Measurements from ENCODE around the gene DPP6. TPM values are rescaled to one million over a fixed set of nuclear protein-coding genes. Genes with fewer than 3 reads are reported as not detected.
"Not testable (repeated sequence)": the region's sequence is repeated elsewhere in the genome, so short reads cannot be mapped to it uniquely, and the experiment has no call there.

Gene DPP6
- not detected for polyA plus RNA-seq (2013, experiment 1 of 2; ENCODE audit: insufficient read length)
- polyA plus RNA-seq (2013, experiment 2 of 2; ENCODE audit: insufficient read length): 0.57 TPM

- not testable (repeated sequence) for DNase-seq
Observed at GRCh38 chr7:154051643-154052529, at the start of gene DPP6. DPP6 (plus strand) TSS chr7:154052398.

GRCh38 chr7:154009423-154009911 is 42.7 kb upstream of the DPP6 start:
- not testable (repeated sequence) for DNase-seq

GRCh38 chr7:154010726-154011568 is 41.3 kb upstream of the DPP6 start:
- DNase-seq: not testable (repeated sequence)

GRCh38 chr7:154012800-154013199 is 39.4 kb upstream of the DPP6 start:
- not testable (repeated sequence) for DNase-seq

- DNase-seq: not testable (repeated sequence)
Observed at GRCh38 chr7:154015636-154016035, 36.6 kb upstream of the DPP6 start.

- not testable (repeated sequence) for DNase-seq
Observed at GRCh38 chr7:154018354-154018753, 33.8 kb upstream of the DPP6 start.

GRCh38 chr7:154027805-154028204 is 24.4 kb upstream of the DPP6 start:
- DNase-seq: not testable (repeated sequence)

GRCh38 chr7:154030476-154031080 is 21.6 kb upstream of the DPP6 start:
- DNase-seq: not testable (repeated sequence)

- DNase-seq: not testable (repeated sequence)
Observed at GRCh38 chr7:154039466-154040165, 12.6 kb upstream of the DPP6 start.

- DNase-seq: not testable (repeated sequence)
Observed at GRCh38 chr7:154050394-154050793, 1.8 kb upstream of the DPP6 start.

- not testable (repeated sequence) for DNase-seq
Observed at GRCh38 chr7:154051006-154051642, 1.1 kb upstream of the DPP6 start.

- DNase-seq: not testable (repeated sequence)
Observed at GRCh38 chr7:154052530-154053252, 493 bp downstream of the DPP6 start.

GRCh38 chr7:154053466-154054312 is 1.5 kb downstream of the DPP6 start:
- not testable (repeated sequence) for DNase-seq

GRCh38 chr7:154054664-154055063 is 2.5 kb downstream of the DPP6 start:
- not testable (repeated sequence) for DNase-seq

- peak; percentile 12 for DNase-seq
Observed at GRCh38 chr7:154055491-154056106, 3.4 kb downstream of the DPP6 start.

- DNase-seq: not testable (repeated sequence)
Observed at GRCh38 chr7:154058783-154059182, 6.6 kb downstream of the DPP6 start.

- not testable (repeated sequence) for DNase-seq
Observed at GRCh38 chr7:154060551-154060950, 8.4 kb downstream of the DPP6 start.

- not testable (repeated sequence) for DNase-seq
Observed at GRCh38 chr7:154071833-154072232, 19.6 kb downstream of the DPP6 start.
